DMS53 treated with DMSO at 0.1 percent for 48 hours (cell line): ENCODE measurements around the gene ERCC4.

Experiments
- DNase-seq: peaks from one replicate; lab custom pipeline; 2025; ENCODE audit not compliant: unreplicated experiment; lab: John Stamatoyannopoulos, UW

The ERCC4 gene

GRCh38 chr16:13909872-13910303, 10.1 kb upstream of the ERCC4 start:
- DNase-seq: no peak

- no peak for DNase-seq
These were observed 8.6 kb upstream of the ERCC4 start for GRCh38 chr16:13911306-13911705.

GRCh38 chr16:13911871-13912270, 8.1 kb upstream of the ERCC4 start:
- no peak for DNase-seq

- DNase-seq: no peak
These were observed 7.1 kb upstream of the ERCC4 start for GRCh38 chr16:13912891-13913290.

GRCh38 chr16:13913374-13914292, 6.3 kb upstream of the ERCC4 start:
- DNase-seq: no peak

- no peak for DNase-seq
These were observed 4.8 kb upstream of the ERCC4 start for GRCh38 chr16:13915033-13915635.

- no peak for DNase-seq
These were observed 648 bp upstream of the ERCC4 start for GRCh38 chr16:13919330-13919682.

GRCh38 chr16:13920510-13920818, 510 bp downstream of the ERCC4 start:
- DNase-seq: no peak

GRCh38 chr16:13921328-13921727, 1.4 kb downstream of the ERCC4 start:
- DNase-seq: no peak

- DNase-seq: peak; percentile 56
These were observed 3.8 kb downstream of the ERCC4 start for GRCh38 chr16:13923703-13924298.

- DNase-seq: no peak
These were observed 6.5 kb downstream of the ERCC4 start for GRCh38 chr16:13926464-13926863.

GRCh38 chr16:13926891-13927290, 6.9 kb downstream of the ERCC4 start:
- no peak for DNase-seq

GRCh38 chr16:13928646-13929045, 8.7 kb downstream of the ERCC4 start:
- no peak for DNase-seq

GRCh38 chr16:13931845-13932244, 11.9 kb downstream of the ERCC4 start:
- DNase-seq: no peak

- no peak for DNase-seq
These were observed 15.5 kb downstream of the ERCC4 start for GRCh38 chr16:13935408-13935807.

GRCh38 chr16:13936155-13936554, 16.2 kb downstream of the ERCC4 start:
- no peak for DNase-seq

GRCh38 chr16:13936596-13937081, 16.7 kb downstream of the ERCC4 start:
- no peak for DNase-seq

GRCh38 chr16:13937411-13937810, 17.5 kb downstream of the ERCC4 start:
- no peak for DNase-seq

GRCh38 chr16:13938480-13938879, 18.5 kb downstream of the ERCC4 start:
- DNase-seq: no peak

- no peak for DNase-seq
These were observed 19.9 kb downstream of the ERCC4 start for GRCh38 chr16:13939821-13940220.

GRCh38 chr16:13940397-13940933, 20.5 kb downstream of the ERCC4 start:
- DNase-seq: no peak

GRCh38 chr16:13944816-13945215, 24.9 kb downstream of the ERCC4 start:
- DNase-seq: no peak
